GM21526 (cell line): ENCODE measurements around the gene ZNF628.
"Not testable (repeated sequence)": the region's sequence is repeated elsewhere in the genome, so short reads cannot be mapped to it uniquely, and the experiment has no call there.

Experiments used
- ATAC-seq: cut with Tn5 transposase; IDR thresholded peaks from one replicate; pipeline ENCODE4 v1.9.1; 2021; ENCODE audit warnings: moderate library complexity; ENCODE audit not compliant: unreplicated experiment, low FRiP score

ZNF628 gene

GRCh38 chr19:55494172-55494761, 17.9 kb downstream of the ZNF628 start:
- no peak for ATAC-seq

- ATAC-seq, result no peak
Measured at GRCh38 chr19:55495646-55496349, 19.4 kb downstream of the ZNF628 start.

GRCh38 chr19:55496820-55497219, 20.4 kb downstream of the ZNF628 start:
- ATAC-seq, result not testable (repeated sequence)

GRCh38 chr19:55497763-55498162, 21.3 kb downstream of the ZNF628 start:
- ATAC-seq, result no peak

GRCh38 chr19:55498246-55498840, 21.9 kb downstream of the ZNF628 start:
- ATAC-seq, result no peak

- ATAC-seq, result no peak
Measured at GRCh38 chr19:55500368-55500952, 24.0 kb downstream of the ZNF628 start.

GRCh38 chr19:55502197-55502952, 26.0 kb downstream of the ZNF628 start:
- no peak for ATAC-seq

GRCh38 chr19:55503157-55503501, 26.7 kb downstream of the ZNF628 start:
- no peak for ATAC-seq

GRCh38 chr19:55503502-55504251, 27.3 kb downstream of the ZNF628 start:
- ATAC-seq, result peak; percentile 83

GRCh38 chr19:55504252-55504603, 27.8 kb downstream of the ZNF628 start:
- ATAC-seq, result no peak

GRCh38 chr19:55504981-55505380, 28.6 kb downstream of the ZNF628 start:
- ATAC-seq, result no peak

GRCh38 chr19:55508120-55508519, 31.7 kb downstream of the ZNF628 start:
- ATAC-seq, result no peak

- peak; percentile 92 for ATAC-seq
Measured at GRCh38 chr19:55516878-55517620, 40.6 kb downstream of the ZNF628 start.

- no peak for ATAC-seq
Measured at GRCh38 chr19:55519451-55520311, 43.3 kb downstream of the ZNF628 start.

- no peak for ATAC-seq
Measured at GRCh38 chr19:55520691-55521292, 44.4 kb downstream of the ZNF628 start.

GRCh38 chr19:55525289-55526101, 49.1 kb downstream of the ZNF628 start:
- ATAC-seq, result no peak
